ENCODE results near the gene SEC22C.

DNA sequence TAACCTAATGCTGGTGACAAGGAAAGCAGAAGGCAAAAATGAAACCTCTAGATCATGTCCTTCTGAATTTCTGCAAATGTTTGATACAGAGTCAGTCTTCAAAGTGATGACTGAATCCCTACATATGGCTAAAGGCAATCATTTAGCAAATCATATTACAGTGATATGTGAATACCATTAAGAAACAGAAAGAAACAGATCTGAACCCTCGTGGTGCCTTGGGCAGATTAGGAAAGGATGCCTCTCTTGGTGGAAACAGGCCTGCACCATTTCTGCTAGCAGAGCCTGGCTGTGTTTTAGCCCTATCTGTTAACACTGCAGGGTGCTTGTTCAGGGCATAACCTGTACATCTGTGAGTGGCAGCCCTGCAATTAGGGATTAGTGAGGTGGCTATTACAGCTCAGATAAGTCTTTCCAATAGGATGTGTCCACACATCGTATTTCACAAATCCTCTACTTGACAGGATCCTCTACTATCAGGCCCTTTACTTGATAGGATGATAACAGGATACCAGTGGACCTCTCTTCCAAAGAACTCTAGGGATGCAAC is 12.1 kb downstream of the SEC22C start:
- TF ChIP-seq CTCF (conservative IDR thresholded peaks at IDR 0.05) (no peak), EZH2 (IDR thresholded peaks at IDR 0.05; ENCODE audit: low read depth) (no peak)
